Neural cell (in vitro differentiated cells): ENCODE measurements around the gene NME9. TPM values are rescaled to one million over a fixed set of nuclear protein-coding genes. Genes with fewer than 3 reads are reported as not detected.

Source experiments
- H2AFZ ChIP-seq: fragments of 200-600, 300-800 bp; sonication (generic), shearing (Covaris generic); 2 replicates; pipeline ENCODE4 v1.6.0; 2014; ENCODE audit warnings: low read depth, mild to moderate bottlenecking, antibody characterized with exemption, low read length, moderate library complexity
- H3F3A ChIP-seq: fragments of 200-600 bp; shearing (Covaris generic); 2 replicates; pipeline ENCODE4 v1.6.1; 2016; ENCODE audit warnings: mild to moderate bottlenecking, moderate library complexity, mixed read lengths, antibody characterized with exemption, low read length; ENCODE audit not compliant: insufficient read depth, poor library complexity, severe bottlenecking
- H3K27ac ChIP-seq: fragments of 200-600, 300-800 bp; sonication (generic), shearing (Covaris generic); 2 replicates; pipeline ENCODE4 v1.5.1; 2014; ENCODE audit warnings: mild to moderate bottlenecking, low read length, moderate library complexity
- H3K27me3 ChIP-seq: fragments of 300-800, 200-600 bp; sonication (generic), shearing (Covaris generic); 2 replicates; pipeline ENCODE4 v1.6.0; 2014; ENCODE audit warnings: mild to moderate bottlenecking, low read depth, low read length, moderate library complexity; ENCODE audit not compliant: insufficient read depth
- H3K36me3 ChIP-seq: fragments of 300-800, 200-600 bp; sonication (generic), shearing (Covaris generic); 2 replicates; pipeline ENCODE4 v1.5.1; 2014; ENCODE audit warnings: mild to moderate bottlenecking, antibody characterized with exemption, low read length, moderate library complexity; ENCODE audit not compliant: insufficient read depth
- H3K4me2 ChIP-seq: fragments of 300-800, 200-600 bp; sonication (generic), shearing (Covaris generic); 2 replicates; pipeline ENCODE4 v1.6.0; 2014; ENCODE audit warnings: mild to moderate bottlenecking, low read length
- H3K4me3 ChIP-seq: fragments of 300-800, 200-600 bp; sonication (generic), shearing (Covaris generic); 2 replicates; pipeline ENCODE4 v1.5.1; 2014; ENCODE audit warnings: mild to moderate bottlenecking, low read length, moderate library complexity
- H3K79me2 ChIP-seq: fragments of 200-600 bp; shearing (Covaris generic); replicated peaks from 2 replicates; pipeline ENCODE4 v1.6.0; 2014; ENCODE audit warnings: mild to moderate bottlenecking, low read length, moderate library complexity; ENCODE audit not compliant: insufficient read depth
- H3K9ac ChIP-seq: fragments of 300-800, 200-600 bp; sonication (generic), shearing (Covaris generic); 2 replicates; pipeline ENCODE4 v1.6.1; 2016; ENCODE audit warnings: mild to moderate bottlenecking, low read length, mixed read lengths
- H3K9me2 ChIP-seq: fragments of 200-600 bp; shearing (Covaris generic); 2 replicates; pipeline ENCODE4 v1.6.1; 2016; ENCODE audit warnings: mild to moderate bottlenecking, low read length, mixed read lengths; ENCODE audit not compliant: insufficient read depth
- H3K9me3 ChIP-seq: fragments of 200-600, 300-800 bp; sonication (generic), shearing (Covaris generic); 2 replicates; pipeline ENCODE4 v1.6.1; 2016; ENCODE audit warnings: mild to moderate bottlenecking, mixed run types, low read length, moderate library complexity, mixed read lengths
- H4K20me1 ChIP-seq: fragments of 200-600 bp; shearing (Covaris generic); 2 replicates; pipeline ENCODE4 v1.6.1; 2016; ENCODE audit warnings: mild to moderate bottlenecking, mixed run types; ENCODE audit not compliant: insufficient read depth
- CTCF ChIP-seq: fragments of 450-650 bp; IDR thresholded peaks from 2 replicates; pipeline ENCODE4 v1.5.1; 2014; ENCODE audit warnings: antibody characterized with exemption, mild to moderate bottlenecking, moderate library complexity; ENCODE audit not compliant: poor library complexity, severe bottlenecking
- EP300 ChIP-seq: fragments of 450-650 bp; conservative IDR thresholded peaks from 2 replicates; pipeline ENCODE4 v1.6.1; 2014; ENCODE audit warnings: antibody characterized with exemption, mild to moderate bottlenecking, moderate library complexity; ENCODE audit not compliant: poor library complexity, severe bottlenecking
- EZH2 ChIP-seq: fragments of 200-600, 300-800 bp; shearing (Covaris generic), sonication (generic); IDR thresholded peaks from 2 replicates; pipeline ENCODE4 v1.6.1; 2014; ENCODE audit warnings: antibody characterized with exemption, low read length, borderline replicate concordance, mild to moderate bottlenecking; ENCODE audit not compliant: insufficient read depth, poor library complexity, severe bottlenecking
- MXI1 ChIP-seq: fragments of 450-650 bp; conservative IDR thresholded peaks from 2 replicates; pipeline ENCODE4 v1.6.1; 2014; ENCODE audit warnings: antibody characterized with exemption, mild to moderate bottlenecking; ENCODE audit not compliant: poor library complexity, severe bottlenecking
- POLR2AphosphoS5 ChIP-seq: IDR thresholded peaks from 2 replicates; pipeline ENCODE4 v1.6.1; 2012
- RAD21 ChIP-seq: fragments of 450-650 bp; conservative IDR thresholded peaks from 2 replicates; pipeline ENCODE4 v1.6.1; 2014; ENCODE audit warnings: antibody characterized with exemption, mild to moderate bottlenecking, moderate library complexity
- REST ChIP-seq: IDR thresholded peaks from 2 replicates; pipeline ENCODE4 v1.6.1; 2012; ENCODE audit warnings: borderline replicate concordance
- SMC3 ChIP-seq: fragments of 450-650 bp; conservative IDR thresholded peaks from 2 replicates; pipeline ENCODE4 v1.6.1; 2014; ENCODE audit warnings: antibody characterized with exemption, mild to moderate bottlenecking, moderate library complexity; ENCODE audit not compliant: poor library complexity
- TAF1 ChIP-seq: IDR thresholded peaks from 2 replicates; pipeline ENCODE4 v1.6.1; 2012; ENCODE audit warnings: low read depth
- polyA plus RNA-seq: library from polyadenylated mRNA; depleted of rRNA; stranded (reverse); fragments of >200 nt; gene quantifications from 2 replicates; pipeline ENCODE4 v1.2.3, GENCODE V29; 2014

Gene NME9
- polyA plus RNA-seq, 1 donor from 2014 or later, result 17.4 TPM

GRCh38 chr3:138323971-138324370 is 5.7 kb downstream of the NME9 start:
- no peaks in the 10 kb centered on the region for H3K36me3 ChIP-seq
- H3F3A ChIP-seq, result peaks cover 4% of the 10 kb centered on the region
- no peaks in the 10 kb centered on the region for H4K20me1 ChIP-seq
- no peaks in the 10 kb centered on the region for H3K27me3 ChIP-seq
- no peak for TF ChIP-seq EP300
- TF ChIP-seq MXI1, result no peak
- TF ChIP-seq REST, result no peak
- no peak for TF ChIP-seq TAF1
- no peak for TF ChIP-seq EZH2
- TF ChIP-seq CTCF, result no peak
- no peak for TF ChIP-seq SMC3
- TF ChIP-seq POLR2AphosphoS5, result no peak
- TF ChIP-seq RAD21, result no peak
- no peak overlapping the region for H2AFZ ChIP-seq
- H3K9ac ChIP-seq, result no peak overlapping the region
- H3K9me2 ChIP-seq, result no peaks in the 10 kb centered on the region
- H3K4me2 ChIP-seq, result no peak overlapping the region
- H3K4me3 ChIP-seq, result no peak overlapping the region
- H3K79me2 ChIP-seq, result peaks cover 4% of the 10 kb centered on the region
- H3K9me3 ChIP-seq, result no peaks in the 10 kb centered on the region
- no peak overlapping the region for H3K27ac ChIP-seq

GRCh38 chr3:138317687-138318086 is 12.0 kb downstream of the NME9 start:
- no peaks in the 10 kb centered on the region for H3F3A ChIP-seq
- H2AFZ ChIP-seq, result no peak overlapping the region
- H3K4me3 ChIP-seq, result no peak overlapping the region
- no peaks in the 10 kb centered on the region for H3K27me3 ChIP-seq
- H3K36me3 ChIP-seq, result no peaks in the 10 kb centered on the region
- no peaks in the 10 kb centered on the region for H3K9me2 ChIP-seq
- H3K9me3 ChIP-seq, result no peaks in the 10 kb centered on the region
- TF ChIP-seq SMC3 (no peak), EZH2 (no peak), TAF1 (no peak), POLR2AphosphoS5 (no peak), EP300 (no peak), RAD21 (no peak), REST (no peak), CTCF (no peak), MXI1 (no peak)
- no peak overlapping the region for H3K27ac ChIP-seq
- no peaks in the 10 kb centered on the region for H4K20me1 ChIP-seq
- H3K79me2 ChIP-seq, result no peaks in the 10 kb centered on the region
- H3K4me2 ChIP-seq, result no peak overlapping the region
- H3K9ac ChIP-seq, result no peak overlapping the region
